ENCODE measurements around the gene RILPL2.
"Not testable (repeated sequence)": the region's sequence is repeated elsewhere in the genome, so short reads cannot be mapped to it uniquely, and the experiment has no call there.

RILPL2 gene

DNA sequence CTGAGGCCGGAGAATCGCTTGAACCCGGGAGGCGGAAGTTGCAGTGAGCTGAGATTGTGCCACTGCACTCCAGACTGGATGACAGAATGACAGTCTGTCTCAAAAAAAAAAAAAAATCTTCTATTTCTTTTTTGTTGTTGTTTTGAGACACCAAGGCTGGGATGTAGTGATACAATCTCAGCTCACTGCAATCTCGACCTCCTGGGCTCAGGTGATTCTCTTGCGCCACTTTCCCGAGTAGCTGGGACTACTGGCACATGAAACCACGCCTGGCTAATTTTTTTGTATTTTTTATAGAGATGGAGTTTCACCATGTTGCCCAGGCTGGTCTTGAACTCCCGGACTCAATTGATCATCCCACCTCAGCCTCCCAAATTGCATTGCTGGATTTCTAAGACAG lies 14.2 kb upstream of the RILPL2 start:
- DNase-seq (ENCODE audit: low read depth in 1 of 2, low spot score in 1 of 2) = no peak

DNA sequence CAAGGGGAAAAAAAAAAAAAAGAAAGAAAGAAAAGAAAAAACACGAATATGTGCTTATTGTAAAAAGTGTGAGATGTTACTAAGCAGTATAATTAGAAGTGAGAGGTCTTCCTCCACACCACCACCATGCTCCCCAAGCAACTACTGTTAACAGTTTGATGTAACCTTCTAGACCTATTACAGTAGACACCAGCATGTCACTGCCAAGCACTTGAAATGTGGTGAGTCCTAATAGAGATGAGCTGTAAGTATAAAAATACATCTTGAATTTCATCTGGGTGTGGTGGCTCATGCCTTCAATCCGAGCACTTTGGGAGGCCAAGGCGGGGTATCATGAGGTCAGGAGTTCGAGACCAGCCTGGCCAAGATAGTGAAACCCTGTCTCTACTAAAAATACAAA lies 13.4 kb upstream of the RILPL2 start:
- DNase-seq (ENCODE audit: low read depth in 1 of 2, low spot score in 1 of 2) = no peak

DNA sequence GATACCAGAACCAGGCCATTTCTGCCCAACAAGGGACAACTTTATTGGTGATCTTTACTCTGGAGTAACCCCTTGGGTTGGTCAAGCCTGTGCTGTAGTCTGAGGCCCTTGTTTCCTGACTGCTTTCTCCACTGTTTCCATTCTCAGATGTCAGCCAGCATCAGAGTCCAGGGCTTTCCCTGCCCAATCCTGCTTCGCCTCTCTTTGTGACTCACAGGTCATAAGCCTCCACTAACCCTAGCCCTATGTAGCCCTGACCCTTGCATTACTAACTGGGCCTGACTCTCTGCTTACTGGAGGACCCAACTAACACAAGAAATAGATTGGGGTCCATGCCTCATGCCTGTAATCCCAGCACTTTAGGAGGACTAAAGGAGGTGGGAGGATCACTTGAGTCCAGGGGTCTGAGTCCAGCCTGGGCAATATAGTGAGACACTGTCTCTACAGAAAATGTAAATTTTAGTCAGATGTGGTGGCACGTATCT lies 12.8 kb upstream of the RILPL2 start:
- no peak for DNase-seq (ENCODE audit: low read depth in 1 of 2, low spot score in 1 of 2)

DNA sequence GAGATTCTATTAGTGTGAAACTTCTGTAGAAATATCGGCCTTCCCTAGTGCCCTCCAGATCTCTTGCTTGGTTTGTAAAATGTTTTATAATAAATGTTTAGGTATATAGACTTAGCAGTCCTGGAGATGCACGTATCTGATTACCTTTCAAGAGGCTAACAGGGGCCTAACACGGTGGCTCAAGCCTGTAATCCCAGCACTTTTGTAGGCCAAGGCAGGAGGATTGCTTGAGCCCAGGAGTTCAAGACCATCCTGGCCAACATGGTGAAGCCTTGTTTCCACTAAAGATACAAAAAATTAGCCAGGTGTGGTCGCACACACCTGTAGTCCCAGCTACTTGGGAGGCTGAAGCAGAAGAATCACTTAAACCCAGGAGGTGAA lies 9.8 kb upstream of the RILPL2 start:
- no peak for DNase-seq (ENCODE audit: low read depth in 1 of 2, low spot score in 1 of 2)

DNA sequence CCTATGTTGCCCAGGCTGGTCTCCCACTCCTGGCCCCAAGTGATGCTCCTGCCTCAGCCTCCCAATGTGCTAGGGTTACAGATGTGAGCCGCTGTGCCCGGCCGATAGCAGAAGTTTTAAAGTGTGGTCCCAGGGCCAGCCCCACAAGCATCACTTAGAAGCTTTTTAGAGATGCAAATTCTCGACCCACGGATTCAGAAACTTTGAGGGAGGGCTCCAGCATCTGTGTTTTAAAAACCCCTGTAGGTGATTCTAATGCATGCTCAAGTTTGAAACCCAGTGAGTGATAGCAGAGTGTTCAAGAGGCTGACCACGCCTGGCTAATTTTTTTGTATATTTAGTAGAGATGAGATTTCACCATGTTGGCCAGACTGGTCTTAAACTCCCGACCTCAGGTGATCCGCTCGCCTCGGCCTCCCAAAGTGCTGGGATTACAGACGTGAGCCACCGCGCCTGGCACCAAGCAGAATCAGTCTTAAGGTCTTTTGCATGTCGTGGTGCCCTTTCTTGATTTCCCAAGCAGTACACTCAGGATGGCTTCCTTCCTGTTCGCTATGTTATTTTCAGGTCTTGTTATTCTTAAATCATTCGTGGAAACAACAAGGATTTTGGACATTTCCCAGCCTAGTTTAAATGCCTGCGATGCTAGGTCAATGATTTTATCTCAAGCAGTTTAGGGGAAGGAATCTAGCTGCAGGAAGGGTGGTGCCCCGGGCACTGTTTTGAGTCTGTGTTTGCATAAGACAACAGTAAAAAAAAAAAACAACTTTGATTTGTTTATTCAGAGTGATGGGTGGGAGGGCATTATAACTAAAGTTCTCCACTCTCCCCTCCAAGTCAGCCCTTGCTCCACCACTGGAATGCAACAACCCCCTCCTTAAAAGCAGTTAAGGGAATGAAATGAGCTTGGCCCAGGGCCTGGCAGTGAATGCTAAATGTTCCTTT lies 9.2 kb upstream of the RILPL2 start:
- DNase-seq (ENCODE audit: low read depth in 1 of 2, low spot score in 1 of 2) = no peak

DNA sequence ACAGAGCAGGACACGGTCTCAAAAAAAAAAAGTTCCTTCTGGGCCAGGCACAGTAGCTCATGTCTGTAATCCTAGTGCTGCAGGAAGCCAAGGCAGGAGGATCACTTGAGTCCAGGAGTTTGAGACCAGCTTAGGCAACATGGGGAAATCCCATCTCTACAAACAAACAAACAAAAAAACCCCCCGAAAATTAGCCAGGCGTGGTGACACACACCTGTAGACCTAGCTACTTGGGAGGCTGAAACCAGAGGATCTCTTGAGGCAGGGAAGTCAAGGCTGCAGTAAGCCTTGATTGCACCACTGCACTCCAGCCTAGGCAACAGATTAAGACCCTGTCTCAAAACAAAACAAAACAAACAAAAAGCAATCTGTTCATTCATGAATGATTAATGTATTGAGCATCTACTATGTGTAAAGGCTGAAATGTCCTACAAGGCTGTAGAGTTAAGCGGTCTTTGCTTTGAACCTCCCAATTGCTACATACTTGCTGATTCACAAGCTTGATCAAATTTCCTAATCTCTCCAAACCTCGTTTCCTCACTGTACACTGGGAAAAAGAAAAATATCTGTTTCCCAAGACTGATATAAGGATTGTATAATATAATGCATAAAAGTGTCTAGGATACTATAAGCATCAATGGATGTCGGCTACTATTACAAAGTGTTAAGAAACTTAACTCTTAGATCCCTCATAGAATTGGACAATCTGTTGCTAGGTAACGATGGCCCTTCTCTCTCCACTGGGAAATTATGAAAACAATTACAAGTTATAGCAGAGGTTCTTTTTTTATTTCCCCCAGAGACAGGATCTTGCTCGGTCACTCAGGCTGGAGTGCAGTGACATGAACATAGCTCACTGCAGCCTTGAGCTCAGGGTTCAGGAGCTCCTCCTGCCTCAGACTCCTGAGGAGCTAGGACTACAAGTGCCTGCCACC lies 7.9 kb upstream of the RILPL2 start:
- DNase-seq (ENCODE audit: low read depth in 1 of 2, low spot score in 1 of 2) = no peak

DNA sequence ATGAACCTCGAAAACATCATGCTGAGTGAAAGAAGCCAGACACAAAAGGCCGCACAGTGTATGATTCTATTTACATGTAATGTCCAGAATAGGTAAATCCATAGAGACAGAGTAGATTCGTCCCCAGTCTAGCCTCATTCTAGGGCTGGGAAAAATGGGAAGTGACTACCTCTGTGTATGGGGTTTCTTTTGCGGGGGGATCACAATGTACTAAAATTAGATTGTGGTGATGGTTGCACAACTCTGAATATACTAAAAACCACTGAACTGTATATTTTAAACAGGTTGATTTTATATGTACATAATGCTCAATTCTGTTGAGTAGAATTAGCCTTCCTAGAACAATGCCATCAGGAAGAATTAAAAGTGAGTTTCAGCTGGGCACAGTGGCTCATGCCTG lies 6.3 kb upstream of the RILPL2 start:
- DNase-seq (ENCODE audit: low read depth in 1 of 2, low spot score in 1 of 2) = no peak

DNA sequence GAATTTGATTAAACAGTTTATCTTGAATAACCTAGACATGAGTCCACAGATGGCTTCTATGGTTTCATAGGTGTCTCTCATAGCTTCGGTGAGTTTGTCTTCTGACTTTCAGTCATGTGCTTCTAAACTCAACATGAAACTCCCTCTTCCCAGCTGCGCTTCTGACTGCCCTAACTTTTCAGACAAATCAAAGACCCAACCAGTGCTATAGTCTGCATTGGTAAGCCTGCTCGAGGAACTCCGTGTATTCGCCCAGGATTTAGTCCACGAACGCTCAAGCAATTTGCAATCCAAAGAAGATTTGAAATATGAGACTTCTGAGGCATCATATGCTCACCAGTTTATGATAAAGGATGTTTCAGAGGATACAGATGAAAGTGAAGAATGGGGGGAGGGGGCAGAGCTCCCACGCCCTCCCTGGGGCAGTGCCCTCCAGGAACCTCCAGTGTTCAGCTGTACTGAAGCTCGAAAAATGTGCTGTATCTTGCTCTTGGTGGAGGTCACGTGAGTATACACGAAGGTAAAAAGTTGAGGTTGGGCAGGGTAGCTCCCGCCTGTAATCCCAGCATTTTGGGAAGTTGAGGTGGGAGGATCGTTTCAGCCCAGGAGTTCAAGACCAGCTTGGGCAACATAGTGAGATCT lies 5.2 kb upstream of the RILPL2 start:
- no peak for DNase-seq (ENCODE audit: low read depth in 1 of 2, low spot score in 1 of 2)

DNA sequence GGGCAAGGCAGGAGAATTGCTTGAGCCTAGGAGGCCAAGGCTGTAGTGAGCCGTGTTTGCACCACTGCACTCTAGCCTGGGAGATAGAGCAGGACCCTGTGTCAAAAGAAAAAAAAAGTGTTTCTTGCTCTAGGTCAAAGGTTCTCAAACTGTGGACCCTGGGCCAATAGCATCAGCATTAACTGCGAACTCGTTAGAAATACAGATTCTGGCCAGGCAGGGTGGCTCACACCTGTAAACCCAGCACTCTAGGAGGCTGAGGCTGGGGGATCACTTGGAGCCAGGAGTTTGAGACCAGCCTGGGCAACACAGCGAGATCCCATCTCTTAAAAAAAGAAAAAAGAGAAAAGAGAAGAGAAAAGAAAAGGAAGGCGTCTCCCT lies 858 bp downstream of the RILPL2 start:
- DNase-seq (ENCODE audit: low read depth in 1 of 2, low spot score in 1 of 2) = no peak

DNA sequence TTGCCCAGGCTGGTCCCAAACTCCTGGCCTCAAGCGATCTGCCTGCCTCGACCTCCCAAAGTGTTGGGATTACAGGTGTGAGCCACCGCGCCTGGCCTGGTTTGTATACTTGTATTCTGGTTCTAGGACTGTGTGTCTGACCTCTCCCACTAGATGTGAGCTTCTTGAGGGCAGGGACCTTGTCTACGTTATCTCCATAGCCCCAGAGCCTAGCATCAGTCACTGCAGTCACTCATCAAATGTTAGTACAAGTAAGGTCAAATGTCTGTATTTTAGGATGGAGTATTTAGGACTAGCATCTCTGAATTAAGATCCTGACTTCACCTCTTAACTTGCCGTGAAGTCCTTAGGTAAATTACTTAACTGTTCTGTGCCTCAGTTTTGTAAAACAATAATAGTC lies 2.9 kb downstream of the RILPL2 start:
- no peak for DNase-seq (ENCODE audit: low read depth in 1 of 2, low spot score in 1 of 2)

DNA sequence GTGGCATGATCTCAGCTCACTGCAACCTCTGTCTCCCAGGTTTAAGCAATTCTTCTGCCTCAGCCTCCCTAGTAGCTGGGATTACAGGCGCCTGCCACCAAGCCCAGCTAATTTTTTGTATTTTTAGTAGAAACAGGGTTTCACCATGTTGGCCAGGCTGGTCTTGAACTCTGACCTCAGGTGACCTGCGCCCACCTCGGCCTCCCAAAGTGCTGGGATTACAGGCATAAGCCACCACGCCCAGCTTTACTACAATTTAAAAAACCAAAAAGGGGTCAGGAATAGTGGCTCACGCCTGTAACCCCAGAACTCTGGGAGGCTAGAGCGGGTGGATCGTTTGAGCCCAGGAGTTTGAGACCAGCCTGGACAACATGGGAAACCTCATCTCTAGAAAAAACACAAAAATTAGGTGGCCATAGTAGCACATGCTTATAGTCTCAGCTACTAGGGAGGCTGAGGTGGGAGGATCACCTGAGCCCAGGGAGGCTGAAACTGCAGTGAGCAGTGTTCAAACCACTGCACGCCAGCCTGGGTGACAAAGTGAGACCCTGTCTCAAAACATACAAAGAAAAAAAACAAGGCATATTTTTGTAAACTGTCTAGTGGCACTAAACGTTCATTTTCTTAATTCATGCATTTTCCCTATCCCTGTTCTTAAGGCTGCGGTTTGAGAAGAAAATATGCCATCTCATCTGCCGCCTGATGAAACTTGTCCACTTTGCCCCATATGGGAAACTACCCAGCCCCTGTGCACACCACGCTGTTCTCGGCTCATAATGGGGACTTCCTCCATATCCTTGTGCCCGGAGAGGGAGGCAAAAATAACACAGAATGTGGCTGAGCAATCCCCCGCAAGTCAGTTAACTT lies 4.3 kb downstream of the RILPL2 start:
- DNase-seq (ENCODE audit: low read depth in 1 of 2, low spot score in 1 of 2) = not testable (repeated sequence)

DNA sequence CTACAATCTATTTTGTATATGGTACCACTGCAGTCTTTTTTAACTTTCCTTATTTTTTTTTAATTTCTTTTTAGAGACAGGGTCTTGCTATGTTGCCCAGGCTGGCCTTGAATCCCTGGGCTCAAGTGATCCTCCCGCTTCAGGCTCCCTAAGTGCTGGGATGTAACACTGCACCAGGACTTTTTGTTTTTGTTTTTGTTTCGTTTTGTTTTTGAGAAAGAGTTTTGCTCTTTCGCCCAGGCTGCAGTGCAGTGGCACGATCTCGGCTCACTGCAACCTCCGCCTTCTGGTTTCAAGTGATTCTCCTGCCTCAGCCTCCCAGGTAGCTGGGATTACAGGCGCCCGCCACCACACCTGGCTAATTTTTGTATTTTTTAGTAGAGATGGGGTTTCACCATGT lies 7.4 kb downstream of the RILPL2 start:
- not testable (repeated sequence) for DNase-seq (ENCODE audit: low read depth in 1 of 2, low spot score in 1 of 2)

DNA sequence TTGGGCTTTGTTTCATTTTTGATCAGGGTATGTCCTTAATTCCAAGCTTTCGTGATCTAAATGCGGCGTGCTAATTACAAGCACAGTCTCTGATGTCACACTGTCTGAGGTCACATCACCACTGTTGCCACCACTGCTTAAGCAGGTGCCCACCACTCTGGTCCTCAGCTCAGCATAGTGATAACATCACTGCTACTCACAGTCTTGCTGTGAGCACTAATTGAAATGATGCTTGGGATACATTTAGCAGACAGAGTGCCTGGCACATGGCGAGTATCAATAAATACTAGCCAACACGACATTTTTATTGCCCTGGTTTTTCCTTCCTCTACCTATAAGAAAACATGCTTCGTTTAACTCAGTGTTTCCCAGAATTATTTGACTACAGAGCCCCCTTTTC lies 7.9 kb downstream of the RILPL2 start:
- DNase-seq (ENCODE audit: low read depth in 1 of 2, low spot score in 1 of 2) = no peak

DNA sequence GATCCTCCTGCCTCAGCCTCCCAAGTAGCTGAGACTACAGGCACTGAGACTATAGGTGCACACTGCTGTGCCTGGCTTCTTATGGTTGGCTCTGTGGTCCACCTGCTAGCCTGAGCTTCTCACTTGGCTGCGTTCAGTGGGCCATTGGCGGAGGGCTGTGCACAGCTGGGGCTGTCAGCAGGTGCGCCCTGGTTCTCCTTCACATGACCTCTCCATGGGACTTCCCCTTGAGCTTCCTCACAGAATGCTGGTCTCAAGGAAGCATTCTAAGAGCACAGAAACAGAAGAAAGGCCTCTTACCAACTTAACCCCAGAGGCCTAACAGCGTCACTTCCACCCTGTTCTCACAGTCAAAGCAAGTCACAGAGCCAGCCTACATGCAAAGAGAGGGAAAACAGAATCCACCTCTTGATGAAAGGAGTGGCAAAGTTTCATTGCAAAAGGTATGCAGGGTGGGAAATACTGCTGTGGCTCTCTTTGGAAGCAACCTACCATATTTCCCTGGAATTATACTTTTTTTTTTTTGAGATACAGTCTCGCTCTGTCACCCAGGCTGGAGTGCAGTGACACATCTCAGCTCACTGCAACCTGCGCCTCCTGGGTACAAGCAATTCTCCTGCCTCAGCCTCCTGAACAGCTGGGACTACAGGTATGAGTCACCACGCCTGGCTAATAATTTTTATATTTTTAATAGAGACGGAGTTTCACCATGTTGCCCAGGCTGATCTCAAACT lies 9.3 kb downstream of the RILPL2 start:
- DNase-seq (ENCODE audit: low read depth in 1 of 2, low spot score in 1 of 2) = no peak

DNA sequence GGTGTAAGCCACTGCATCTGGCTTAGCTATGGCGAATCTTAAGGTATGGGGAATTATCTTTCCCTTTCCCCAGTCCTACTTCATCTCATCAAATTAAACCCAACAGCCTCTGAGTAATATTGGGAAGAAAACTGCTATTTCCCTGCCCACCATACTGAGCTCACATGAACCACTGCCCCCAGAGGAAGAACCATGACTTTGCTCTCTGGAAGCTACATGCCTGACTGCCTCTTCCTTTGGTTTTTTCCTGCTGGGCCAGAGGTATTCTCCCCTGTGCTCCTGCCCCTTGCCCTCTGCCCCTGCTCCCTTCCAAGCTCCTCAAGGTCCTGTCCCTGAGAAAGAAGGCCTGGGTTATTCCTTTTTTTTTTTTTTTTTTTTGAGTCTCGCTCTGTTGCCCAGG lies 15.2 kb downstream of the RILPL2 start:
- no peak for DNase-seq (ENCODE audit: low read depth in 1 of 2, low spot score in 1 of 2)

DNA sequence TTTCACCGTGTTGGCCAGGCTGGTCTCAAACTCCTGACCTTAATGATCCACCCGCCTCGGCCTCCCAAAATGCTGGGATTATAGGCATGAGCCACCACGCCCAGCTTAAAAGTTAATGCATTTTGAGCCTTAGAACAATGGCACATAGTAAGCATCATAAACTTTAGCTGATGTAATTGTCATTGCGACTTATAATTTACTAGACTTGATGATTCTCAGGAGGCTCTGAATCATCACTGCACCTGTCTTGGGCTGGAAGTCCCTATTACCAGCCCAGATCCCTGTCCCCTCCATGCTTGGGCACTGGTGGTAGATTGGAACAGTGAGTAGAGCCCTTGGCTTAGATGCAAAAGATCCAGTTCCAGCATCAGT lies 26.5 kb downstream of the RILPL2 start:
- DNase-seq (ENCODE audit: low read depth in 1 of 2, low spot score in 1 of 2) = no peak

DNA sequence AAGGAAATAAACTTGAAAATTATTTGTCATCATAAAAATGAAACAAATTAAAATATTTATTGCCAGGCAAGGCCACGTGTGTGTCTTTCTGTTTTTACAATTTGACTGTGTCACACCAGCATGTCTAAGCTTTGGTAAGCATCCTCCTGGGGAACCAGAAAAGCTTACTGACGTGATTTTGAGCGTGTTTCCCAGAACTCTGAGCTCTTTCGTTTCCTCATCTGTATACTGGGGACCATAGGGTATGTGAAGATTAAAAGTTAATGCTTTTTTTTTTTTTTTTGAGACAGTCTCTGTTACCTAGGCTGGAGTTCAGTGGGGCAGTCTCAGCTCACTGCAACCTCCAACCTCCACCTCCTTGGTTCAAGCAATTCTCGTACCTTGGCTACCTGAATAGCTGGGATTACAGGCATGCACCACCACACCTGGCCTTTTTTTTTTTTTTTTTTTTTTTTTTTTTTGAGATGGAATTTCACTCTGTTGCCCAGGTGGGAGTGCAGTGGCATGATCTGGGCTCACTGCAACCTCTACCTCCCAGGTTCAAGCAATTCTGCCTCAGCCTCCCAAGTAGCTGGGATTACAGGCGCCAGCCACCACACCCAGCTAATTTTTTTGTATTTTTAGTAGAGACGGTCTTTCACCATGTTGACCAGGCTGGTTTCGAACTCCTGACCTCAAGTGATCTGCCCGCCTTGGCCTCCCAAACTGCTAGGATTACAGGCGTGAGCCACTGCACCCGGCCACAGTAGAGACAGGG lies 27.0 kb downstream of the RILPL2 start:
- DNase-seq (ENCODE audit: low read depth in 1 of 2, low spot score in 1 of 2) = not testable (repeated sequence)

DNA sequence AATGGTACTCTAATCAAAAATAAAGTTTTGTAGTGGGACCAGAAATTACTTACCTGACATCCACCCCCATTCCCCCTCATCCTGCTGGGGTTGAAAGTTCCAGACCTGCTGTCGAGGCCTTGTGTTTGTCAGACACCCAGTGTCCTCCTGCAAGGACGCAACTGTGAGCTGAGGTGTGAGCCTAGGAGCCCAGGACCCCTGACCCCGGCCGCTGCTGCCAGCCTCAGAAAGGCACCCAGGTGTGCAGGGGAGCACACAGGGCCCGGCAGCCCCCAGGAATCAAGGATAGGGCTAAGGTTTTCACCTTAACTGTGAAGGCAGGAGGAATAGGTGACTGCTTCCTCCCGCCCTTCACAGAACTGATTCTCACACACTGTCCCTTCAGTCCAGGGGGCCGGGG lies 27.9 kb downstream of the RILPL2 start:
- DNase-seq (ENCODE audit: low read depth in 1 of 2, low spot score in 1 of 2) = not testable (repeated sequence)

DNA sequence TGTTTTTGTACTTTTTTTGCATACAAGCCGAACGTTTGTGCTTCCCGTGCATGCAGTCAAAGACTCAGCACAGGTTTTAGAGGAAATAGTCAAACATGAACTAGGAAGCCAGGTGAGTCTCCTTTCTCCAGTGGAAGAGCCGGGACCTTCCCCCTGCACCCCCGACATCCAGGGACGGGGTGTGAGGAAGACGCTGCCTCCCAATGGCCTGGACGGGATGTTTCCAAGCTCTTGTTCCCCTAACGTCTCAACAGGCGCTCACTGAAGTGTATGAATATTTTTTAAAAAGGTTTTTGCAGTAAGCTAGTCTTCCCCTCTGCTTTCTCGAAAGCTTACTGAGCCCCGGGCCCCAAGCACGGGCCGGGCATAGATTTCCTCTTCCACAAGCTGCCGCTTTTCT lies 28.6 kb downstream of the RILPL2 start:
- not testable (repeated sequence) for DNase-seq (ENCODE audit: low read depth in 1 of 2, low spot score in 1 of 2)
